ENCODE data around the gene NIPA2.

The NIPA2 gene

DNA sequence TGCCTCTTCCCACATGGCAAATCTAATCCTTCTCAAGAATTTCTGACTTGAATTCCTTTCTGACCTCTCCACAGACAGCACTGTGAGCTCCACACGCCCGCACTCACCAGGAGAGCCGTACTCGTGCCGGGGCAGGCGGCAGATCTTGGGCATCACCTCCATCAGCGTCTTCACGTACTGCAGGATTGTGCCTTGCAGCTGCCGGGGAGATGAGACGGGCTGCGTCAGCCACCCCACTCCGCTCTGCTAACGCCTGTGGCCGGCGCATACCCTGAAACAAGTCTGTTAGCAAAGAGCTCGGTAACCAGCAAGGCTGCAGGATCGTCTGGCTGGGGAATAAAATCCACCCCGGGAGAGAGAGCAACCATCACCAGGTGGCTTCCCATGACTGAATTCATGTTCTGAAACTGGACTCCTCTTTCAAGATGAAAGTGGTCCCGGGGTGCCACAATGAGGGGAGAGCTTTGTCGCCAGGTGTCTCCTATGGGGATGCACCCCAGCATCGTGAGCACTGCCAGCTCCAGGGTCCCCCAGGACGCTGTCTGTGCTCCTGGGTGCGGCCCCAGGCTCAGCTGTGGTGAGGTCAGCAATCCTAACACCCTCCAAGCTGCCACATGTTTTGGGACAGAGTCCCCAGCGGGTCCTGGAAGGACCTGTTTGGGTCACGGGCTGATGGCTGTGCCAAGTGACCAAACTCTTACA is 43.4 kb downstream of the NIPA2 start:
- TF ChIP-seq, protein P1, sequence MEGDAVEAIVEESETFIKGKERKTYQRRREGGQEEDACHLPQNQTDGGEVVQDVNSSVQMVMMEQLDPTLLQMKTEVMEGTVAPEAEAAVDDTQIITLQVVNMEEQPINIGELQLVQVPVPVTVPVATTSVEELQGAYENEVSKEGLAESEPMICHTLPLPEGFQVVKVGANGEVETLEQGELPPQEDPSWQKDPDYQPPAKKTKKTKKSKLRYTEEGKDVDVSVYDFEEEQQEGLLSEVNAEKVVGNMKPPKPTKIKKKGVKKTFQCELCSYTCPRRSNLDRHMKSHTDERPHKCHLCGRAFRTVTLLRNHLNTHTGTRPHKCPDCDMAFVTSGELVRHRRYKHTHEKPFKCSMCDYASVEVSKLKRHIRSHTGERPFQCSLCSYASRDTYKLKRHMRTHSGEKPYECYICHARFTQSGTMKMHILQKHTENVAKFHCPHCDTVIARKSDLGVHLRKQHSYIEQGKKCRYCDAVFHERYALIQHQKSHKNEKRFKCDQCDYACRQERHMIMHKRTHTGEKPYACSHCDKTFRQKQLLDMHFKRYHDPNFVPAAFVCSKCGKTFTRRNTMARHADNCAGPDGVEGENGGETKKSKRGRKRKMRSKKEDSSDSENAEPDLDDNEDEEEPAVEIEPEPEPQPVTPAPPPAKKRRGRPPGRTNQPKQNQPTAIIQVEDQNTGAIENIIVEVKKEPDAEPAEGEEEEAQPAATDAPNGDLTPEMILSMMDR (conservative IDR thresholded peaks at IDR 0.05; ENCODE audit: low read depth, low read length) = no peak
- no peak for DNase-seq (ENCODE audit: low read depth)
- H3K4me3 ChIP-seq (ENCODE audit: low read depth, low read length) = no peak overlapping the region

DNA sequence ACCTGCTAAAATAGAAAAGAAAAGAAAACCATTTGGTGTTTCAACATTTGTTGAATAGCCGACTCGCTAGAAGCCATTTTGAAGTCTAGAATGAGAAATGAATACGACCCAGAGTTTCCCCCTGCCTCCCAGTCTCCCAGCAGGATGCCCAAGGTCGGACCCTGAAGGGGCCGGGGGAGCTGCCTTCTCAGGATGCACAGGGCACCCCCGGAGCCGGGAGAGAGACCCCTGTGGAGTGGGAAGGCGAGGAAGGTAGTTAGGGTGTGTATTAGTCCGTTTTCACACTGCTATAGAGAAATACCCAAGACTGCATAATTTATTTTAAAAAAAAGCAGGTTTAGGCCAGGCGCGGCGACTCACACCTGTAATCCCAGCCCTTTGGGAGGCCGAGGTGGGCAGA is 44.7 kb downstream of the NIPA2 start:
- DNase-seq (ENCODE audit: low read depth) = no peak
- no peak overlapping the region for H3K4me3 ChIP-seq (ENCODE audit: low read depth, low read length)
- TF ChIP-seq, protein P1 (conservative IDR thresholded peaks at IDR 0.05; ENCODE audit: low read depth, low read length) = no peak

DNA sequence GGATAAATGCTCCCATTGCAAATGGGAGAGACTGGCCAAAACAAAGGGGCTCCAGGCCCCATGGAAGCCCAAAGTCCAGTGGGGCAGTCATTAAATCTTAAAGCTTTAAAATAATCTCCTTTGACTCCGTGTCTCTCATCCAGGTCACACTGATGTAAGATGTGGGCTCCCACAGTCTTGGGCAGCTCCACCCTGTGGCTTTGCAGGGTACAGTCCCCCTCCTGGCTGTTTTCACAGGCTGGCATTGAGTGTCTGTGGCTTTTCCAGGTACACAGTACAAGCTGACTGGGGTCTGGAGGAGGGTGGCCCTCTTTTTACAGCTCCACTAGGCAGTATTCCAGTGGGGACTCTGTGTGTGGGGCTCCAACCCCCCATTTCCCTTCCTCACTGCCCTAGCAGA is 45.9 kb downstream of the NIPA2 start:
- peak; percentile 9 for DNase-seq (ENCODE audit: low read depth)

DNA sequence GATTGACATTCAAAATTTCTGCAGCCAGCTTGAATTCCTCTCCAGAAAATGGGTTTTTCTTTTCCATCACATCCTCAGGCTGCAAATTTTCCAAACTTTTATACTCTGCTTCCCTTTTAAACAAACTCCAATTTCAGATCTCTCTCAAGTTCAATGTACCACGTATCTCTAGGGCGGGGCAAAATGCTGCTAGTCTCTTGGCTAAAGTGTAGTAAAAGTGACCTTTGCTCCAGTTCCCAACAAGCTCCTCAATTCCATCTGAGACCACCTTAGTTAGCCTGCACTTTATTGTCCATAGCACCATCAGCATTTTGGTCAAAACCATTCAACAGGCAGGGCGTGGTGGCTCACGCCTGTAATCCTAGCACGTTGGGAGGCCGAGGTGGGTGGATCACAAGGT is 46.7 kb downstream of the NIPA2 start:
- TF ChIP-seq, protein P1 (conservative IDR thresholded peaks at IDR 0.05; ENCODE audit: low read depth, low read length) = no peak
- no peak overlapping the region for H3K4me3 ChIP-seq (ENCODE audit: low read depth, low read length)
- DNase-seq (ENCODE audit: low read depth) = no peak

More for the DNA sequence above, 45.9 kb downstream of the NIPA2 start:
- TF ChIP-seq, protein P1 (conservative IDR thresholded peaks at IDR 0.05; ENCODE audit: low read depth, low read length) = peak; percentile 39
- no peak overlapping the region for H3K4me3 ChIP-seq (ENCODE audit: low read depth, low read length)

DNA sequence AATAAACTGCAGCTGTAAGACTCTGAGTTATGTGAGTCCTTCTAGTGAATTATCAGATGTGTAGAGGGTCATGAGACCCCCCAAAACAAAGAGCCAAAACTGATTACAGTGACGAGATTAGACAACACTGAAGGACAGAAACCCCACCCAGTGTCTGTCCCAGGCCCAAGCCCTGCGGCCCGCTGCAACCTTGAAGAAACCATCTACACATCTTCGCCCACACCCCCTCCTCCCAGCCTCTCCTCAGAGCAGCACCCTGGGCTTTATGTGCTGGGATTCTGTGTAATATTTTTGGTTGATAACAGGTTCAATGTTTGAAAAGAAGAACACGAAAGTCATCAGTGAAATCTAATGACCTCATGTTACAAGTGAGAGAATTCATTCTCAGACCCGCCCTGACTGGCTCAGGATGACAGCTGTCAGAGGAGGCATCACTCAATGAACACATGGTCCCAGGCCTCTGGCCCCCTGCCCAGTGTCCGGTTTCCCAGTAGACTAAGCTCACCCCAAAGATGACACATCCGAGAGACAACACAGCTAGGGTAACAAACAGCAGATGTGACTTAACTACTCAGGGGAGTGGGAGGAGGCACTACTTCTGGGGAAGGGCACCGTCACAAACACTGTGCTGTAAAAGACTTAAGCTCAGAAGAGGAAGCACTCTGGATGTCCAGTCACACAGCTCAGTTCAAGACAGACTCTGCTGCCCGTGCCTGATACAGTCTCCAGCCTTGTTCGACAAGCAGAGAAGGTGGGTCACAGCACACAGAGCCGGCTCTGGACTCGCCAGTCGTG is 48.9 kb downstream of the NIPA2 start:
- TF ChIP-seq, protein P1 (conservative IDR thresholded peaks at IDR 0.05; ENCODE audit: low read depth, low read length) = no peak
- DNase-seq (ENCODE audit: low read depth) = peak; percentile 69
- H3K4me3 ChIP-seq (ENCODE audit: low read depth, low read length) = no peak overlapping the region

DNA sequence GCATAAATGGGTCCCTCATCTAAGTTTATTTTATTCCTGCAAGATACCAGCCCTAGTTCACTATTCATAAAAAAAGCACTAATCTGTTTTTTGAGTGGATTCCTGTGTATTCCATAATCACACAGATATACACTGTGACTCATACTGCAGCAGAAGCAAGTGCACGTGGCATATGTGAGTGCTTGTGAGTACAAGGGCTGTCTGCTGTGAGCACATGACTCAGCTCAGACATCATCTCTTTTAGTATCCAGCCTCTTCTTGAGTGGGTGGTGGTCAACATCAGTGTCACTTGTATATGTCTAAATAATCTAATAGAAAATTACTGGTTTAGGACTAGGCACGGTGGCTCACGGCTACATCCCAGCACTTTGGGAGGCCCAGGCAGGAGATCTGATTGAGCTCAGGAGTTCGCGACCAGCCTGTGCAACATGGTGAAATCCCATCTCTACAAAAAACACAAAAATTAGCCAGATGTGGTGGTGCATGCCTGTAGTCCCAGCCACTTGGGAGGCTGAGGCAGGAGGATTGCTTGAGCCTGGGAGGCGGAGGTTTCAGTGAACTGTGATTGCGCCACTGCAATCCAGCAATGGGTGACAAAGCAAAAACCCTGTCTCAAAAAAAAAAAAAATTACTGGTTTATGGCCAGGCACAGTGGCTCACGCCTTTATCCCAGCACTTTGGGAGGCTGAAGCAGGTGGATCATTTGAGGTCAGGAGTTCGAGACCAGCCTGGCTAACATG is 49.8 kb downstream of the NIPA2 start:
- DNase-seq (ENCODE audit: low read depth) = peak; percentile 98
- TF ChIP-seq, protein P1 (conservative IDR thresholded peaks at IDR 0.05; ENCODE audit: low read depth, low read length) = no peak
- H3K4me3 ChIP-seq (ENCODE audit: low read depth, low read length) = no peak overlapping the region
